ENCODE results near the gene SLIT3.

The SLIT3 gene

DNA sequence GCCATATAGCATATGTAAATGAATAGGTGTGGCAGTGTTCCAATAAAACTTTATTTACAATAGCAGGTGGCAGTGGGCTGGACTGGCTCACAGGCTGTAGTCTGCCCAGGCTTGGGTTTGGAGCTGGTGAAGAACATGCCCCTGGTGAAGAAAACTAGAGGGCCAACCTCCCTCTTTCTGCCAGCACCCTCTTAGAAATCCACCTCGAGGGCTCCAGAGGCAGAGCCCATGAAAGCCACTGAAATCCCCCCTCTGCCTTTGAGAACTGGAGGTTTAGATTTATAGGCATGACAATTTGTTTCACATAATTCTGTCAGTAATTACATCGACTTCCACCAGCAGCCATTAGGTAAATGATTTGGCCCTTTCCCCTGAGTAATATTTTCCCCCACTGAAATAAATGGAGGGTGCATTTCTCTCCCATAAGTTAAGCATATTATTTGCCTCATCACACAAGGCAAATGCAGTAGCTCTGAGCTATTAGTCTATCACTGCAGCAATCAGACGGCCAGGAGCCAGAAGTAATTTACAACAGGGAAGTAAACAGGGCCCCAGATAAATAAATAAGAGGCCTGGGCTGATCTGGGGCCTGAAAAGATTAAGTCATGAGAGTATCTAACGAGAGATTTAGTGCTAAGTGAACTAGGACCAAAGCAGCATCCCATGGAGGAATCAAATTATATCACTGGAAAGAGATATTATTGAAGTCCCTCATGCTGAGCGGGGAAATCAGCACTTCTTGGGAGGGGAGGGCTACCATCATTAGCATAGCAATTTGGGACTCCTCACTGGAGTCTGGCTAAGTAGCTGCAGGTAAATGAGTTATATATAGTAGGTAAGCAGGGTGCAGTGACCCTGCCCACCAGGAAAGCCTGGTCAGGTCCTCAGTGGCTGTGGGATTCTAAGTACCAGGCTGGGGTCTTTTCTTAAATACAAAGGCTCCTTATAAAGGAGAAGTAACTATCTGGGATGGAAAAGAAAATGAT, 123.9 kb downstream of the SLIT3 start:
- DNase-seq (ENCODE audit: low read depth, low spot score), result no peak

DNA sequence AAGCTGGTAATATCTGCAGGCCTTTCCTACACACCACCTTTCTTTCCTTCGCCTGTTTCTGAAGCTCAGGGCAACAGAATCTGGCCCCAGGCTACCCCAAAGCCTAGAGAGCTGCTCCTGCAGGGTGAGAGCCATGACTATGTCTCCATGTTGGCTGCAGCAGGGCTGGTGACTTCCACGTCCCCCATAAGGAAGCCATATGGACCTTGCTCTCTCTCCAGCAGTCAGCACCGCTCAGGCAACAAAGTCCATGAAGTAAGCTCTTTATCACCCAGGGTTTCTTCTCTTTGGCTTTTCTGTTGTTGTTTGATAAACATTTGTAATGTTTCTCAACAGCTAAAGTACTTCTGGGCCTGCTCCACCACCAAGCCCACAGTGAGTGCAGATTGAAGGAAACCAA, 125.2 kb downstream of the SLIT3 start:
- DNase-seq (ENCODE audit: low read depth, low spot score), result no peak

DNA sequence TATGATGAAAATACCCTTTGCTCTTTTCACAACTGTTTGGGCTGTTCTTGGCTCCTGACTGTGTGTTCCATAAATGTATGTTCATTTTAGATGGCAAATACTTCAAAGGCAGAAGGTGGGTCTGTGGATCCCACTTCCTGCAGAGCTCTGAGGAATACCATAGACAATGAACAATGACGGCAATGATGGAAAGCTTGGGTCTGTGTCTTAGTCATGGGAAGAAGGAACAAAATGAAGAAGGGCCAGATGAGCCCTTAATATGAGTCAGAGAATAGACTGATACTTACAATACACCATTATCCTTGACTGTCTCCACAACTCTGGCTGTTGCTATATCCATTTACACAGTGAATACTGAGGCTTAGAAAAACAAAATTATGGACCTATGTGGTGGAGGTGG, 126.0 kb downstream of the SLIT3 start:
- DNase-seq (ENCODE audit: low read depth, low spot score), result no peak

DNA sequence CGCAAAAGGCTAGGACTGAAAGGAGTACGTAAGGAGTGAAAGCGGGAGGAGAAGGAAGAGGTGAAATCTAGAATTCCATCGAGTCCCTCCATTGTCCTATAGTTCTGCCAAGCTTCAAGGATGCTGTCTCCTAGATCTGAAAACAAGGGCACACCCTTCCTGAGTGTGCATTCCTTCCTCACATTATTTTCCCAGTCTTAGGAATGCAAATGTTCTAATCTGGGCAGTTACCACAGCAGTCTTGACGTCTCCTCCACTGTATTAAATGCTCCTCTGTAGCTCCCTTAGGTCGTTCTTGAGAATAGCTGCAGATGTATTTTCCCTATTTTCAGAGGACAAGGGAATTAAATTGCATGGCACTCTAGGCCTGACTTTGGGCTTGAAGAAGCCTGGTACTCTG, 127.6 kb downstream of the SLIT3 start:
- no peak for DNase-seq (ENCODE audit: low read depth, low spot score)

DNA sequence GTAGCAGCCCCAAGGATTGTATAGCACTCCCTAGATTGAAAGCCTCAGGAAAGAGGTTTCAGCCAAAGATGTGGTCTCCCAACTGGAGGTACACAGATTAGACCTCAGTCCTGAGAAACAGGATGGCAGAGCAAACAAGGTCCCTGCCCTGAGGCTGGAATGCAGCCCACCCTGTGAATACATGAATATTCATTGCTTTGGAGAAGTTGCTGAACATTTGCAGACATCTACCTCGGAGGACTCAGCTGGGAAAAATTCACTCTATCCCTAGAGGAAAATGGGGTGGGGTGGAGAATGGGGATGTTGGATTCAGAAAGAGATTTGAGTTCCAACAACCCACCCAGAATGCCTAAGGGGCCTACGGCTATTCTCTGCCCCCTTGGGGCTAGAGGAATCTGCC, 129.4 kb downstream of the SLIT3 start:
- no peak for DNase-seq (ENCODE audit: low read depth, low spot score)

DNA sequence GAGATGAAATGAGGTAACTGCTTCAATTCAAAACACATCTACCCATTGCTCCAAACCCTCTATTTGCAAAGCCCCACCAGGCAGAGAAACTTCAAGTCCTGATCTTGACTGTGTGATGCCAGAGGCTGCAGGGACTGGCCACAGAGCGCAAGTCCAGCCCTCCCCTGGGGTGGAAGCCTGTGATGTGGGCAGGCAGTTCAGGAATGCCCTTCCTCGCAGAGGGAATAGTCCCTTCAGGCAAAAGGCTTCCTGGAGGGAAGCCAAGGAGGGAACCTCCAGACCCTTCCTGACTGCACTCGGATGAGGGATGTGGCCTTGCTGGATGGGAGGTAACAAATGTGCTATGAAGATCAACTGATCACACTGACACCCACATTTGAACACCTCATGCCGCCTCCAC, 131.2 kb downstream of the SLIT3 start:
- DNase-seq (ENCODE audit: low read depth, low spot score), result no peak

DNA sequence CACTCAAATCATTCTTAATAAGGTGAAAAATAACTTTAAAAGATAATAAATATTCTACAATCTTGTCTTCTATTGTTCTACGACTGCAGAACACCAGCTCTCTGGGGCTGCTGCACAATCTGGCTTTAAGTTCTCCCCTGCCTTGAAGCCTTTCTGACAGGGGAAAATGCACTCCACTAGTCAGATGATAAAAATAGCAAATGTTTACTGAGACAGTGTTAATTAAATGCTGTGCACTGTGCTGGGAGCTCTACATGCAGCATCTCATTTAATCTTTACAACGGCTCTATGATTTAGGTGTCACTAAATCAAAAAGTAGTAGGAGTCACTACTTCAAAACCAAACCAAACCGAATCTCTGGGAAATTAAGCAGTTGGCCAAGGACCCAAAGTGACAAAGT, 132.7 kb downstream of the SLIT3 start:
- DNase-seq (ENCODE audit: low read depth, low spot score), result no peak

DNA sequence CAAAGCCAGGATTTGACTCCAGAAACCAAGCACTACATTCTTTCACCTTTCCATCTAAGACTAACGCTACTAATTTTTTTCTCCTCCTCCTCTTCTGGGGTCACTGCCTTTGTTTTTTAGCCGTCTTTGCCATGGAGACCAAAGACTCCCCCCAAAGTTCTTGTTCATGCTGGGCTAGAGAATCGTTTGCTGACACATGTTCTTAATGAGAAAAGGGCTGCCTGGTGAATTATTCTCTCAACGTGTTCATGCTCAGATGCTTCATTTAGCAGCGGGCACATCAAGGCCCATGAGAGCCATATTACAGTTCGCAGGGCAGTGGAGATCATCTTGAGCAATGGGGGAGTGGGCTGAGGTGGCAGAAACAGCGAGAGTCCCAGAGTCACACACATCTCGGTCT, 134.9 kb downstream of the SLIT3 start:
- DNase-seq (ENCODE audit: low read depth, low spot score), result no peak

DNA sequence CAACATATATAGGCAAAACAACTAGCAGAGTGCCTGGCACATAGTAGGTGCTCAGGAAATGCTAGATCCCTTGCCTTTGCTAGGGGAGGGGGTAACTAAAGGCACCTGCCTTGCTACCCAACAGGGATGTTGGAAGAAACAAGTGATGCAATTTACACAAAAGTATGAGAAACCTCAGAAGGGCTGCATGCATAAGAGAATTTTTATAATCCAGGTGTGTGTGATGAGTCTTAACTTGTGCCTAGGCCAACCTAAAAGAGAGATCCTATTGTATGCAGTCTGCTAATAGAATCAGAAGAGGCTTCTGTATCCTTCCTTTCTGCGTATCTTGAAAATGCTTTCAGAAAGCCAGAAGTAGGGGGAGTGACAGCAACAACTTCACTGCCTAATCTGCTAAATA, 135.9 kb downstream of the SLIT3 start:
- DNase-seq (ENCODE audit: low read depth, low spot score), result no peak

DNA sequence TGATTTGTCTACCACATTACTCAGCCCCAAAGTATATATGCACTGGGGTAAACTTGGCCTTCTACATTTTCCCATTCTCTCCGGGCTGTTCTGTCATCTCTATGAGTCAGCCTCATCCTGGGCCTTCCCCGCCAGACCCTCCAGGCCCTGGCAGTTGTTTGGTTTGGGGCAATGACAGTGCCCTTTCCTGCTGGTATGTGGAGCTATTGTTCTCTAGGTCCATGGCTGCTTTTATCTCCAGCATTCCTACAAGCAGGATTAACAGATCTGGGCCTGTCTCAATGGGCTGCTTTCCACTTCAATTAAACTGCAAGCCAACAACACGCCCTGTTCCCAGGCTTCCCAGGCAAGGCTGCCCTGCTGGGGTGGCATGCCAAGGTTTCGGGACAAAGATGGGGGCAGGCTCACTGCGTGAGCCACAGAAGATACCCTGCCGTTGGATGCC, 136.4 kb downstream of the SLIT3 start:
- no peak for DNase-seq (ENCODE audit: low read depth, low spot score)

DNA sequence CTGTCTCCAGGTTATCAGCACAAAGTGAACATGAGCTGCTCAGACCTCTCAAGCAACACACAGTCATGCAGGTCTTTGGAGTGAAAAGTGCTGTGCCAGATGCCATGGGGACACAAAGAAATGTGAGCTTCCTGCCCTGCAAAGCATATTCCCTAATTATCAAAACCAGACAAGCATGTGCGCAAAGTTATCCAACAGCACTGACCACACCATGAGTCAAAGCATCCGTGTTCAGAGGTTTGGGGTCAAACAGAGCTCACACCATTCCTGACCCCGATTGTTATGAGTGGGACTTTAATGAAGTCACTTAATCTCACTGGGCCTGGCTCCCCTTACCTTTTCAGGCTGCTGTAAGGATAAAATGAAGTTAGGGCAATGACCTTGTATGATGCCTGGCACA, 138.5 kb downstream of the SLIT3 start:
- DNase-seq (ENCODE audit: low read depth, low spot score), result no peak

DNA sequence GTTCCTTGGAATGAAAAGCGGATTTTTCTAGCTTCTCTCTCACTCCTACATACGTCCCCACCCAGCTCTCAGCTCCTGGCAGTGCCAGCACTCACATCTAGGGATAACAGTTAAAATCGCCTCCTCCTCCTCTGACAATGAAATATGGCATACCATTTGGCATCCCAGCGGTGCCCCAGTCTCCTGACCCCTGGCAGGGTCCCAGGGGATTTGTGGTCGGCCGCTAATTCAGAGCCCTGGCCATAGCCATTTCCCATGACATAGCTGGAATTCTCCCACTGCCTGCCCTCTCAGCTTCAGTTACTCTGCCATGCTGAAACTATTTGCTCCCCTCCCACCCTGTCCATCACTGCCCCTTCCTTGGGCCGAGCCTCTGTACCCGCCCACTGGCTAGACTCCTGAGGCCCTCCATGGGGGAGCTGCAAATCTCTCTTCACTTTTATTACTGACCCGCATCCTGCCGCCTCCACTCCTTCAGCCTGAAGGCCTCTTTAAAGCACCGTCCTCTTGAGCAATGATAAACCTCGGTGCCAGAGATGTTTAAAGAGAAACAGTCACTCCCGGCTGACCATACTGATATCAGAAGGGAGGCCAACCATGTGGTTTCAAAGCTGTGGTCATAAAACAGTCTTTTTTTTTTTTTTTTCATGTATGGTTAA, 139.8 kb downstream of the SLIT3 start:
- no peak for DNase-seq (ENCODE audit: low read depth, low spot score)

DNA sequence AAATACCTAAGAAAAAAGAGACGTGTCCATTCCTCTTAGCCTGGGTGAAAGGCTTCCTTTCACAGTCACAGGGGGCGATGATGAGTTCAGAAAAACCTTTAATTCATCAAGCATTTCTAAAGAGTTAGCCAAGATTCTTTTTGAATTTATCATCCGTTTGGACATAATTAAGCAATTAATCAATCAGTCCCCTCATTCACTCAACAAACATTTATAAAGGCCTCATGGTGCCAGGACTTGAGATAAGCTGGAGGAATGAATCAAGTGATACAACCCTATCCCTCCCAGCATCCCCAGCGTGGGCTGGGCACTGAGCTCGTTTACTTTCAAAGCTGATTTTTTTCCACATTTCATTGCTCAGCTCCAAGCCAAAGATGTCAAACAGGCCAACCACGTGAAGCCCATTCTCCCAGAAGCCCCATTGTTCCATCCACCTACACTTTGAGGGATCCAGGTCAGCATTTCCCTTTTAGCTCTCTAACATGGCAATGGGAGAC, 140.5 kb downstream of the SLIT3 start:
- no peak for DNase-seq (ENCODE audit: low read depth, low spot score)

DNA sequence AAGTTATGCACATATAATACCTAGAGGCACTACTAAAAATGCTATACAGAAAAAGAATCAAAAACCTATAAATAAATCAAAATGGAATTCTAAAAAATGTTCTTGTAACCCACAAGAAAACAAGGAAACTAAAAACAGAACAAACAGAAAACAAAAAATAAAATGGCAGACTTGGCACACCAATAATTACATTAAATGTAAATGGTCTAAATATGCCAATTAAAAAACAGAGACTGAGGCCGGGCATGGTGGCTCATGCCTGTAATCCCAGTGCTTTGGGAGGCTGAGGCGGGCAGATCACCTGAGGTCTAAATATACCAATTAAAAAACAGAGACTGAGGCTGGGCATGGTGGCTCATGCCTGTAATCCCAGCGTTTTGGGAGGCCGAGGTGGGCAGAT, 142.2 kb downstream of the SLIT3 start:
- no peak for DNase-seq (ENCODE audit: low read depth, low spot score)

DNA sequence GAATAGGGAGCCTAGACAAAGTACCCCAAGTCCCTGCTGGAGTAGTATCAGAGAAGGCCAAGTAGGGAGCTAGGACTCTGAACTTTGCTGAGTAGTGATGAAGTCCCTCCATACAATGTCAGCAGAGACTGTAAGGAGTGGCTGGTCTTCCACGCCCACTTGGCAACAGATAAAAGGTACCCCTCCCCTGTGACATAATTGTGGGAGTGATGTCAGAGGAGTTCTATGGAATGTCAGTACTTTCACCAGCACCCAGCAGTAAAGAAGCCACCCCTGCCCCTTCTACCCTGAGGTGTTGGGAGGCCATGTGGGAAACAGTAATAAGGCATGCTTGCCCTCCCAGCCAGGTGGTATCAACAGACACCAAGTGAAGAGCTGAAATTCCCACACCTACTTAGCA, 143.9 kb downstream of the SLIT3 start:
- DNase-seq (ENCODE audit: low read depth, low spot score), result no peak

DNA sequence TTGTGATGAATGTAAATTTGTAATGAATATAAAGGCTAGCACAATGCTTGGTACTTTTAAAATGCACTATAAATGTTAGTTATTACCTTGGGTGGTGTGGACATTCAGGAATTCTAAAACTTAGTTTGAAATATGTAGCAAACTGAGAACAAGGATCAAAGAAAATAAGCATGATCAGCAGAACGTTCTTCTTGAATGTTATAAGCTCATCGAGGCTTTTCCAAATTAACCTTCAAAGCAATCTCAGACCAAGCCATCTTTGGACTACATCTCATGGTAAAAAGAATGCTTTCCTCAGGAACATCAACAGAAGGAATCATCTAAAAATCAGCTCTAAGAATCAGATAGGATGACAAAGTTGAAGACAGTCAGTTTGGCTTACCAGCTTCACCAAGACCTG, 146.3 kb downstream of the SLIT3 start:
- DNase-seq (ENCODE audit: low read depth, low spot score), result no peak

DNA sequence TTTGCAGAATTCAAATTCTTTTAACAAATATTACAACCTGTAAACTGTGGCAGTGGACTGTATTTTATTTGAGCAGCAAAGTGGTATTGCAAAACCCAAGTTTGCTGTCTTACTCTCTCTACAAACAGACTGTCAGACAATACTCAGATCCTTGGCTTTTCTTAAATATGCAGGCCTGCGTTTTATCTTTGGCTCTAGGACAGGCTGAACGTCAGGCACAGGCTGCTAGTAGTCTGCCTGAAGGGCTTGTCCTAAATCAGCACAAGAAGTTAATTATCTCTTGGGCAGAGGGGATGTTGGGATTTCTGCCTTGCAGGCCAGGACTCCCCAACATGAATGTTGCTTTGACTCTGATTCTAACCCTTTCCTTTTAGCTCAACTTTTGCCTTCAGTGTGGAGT, 147.5 kb downstream of the SLIT3 start:
- no peak for DNase-seq (ENCODE audit: low read depth, low spot score)

DNA sequence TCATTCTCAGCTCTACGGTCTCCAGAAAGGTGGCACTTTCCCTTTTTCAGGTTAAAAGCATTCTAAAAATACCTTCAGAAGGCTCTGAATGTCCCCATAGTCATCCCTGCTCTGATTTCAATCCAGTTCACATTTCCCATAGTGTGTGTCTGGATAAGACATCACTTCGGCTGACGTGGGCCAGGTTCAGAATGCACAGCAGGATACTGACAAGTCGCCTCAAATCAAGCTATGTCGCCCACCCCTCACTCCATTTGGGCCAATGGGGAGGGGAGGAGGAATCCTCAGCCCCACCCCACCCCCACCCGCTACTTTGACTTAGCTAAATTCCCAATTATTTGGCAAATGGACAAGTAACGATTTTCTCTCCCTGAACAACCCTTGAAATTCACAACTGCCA, 148.0 kb downstream of the SLIT3 start:
- no peak for DNase-seq (ENCODE audit: low read depth, low spot score)

DNA sequence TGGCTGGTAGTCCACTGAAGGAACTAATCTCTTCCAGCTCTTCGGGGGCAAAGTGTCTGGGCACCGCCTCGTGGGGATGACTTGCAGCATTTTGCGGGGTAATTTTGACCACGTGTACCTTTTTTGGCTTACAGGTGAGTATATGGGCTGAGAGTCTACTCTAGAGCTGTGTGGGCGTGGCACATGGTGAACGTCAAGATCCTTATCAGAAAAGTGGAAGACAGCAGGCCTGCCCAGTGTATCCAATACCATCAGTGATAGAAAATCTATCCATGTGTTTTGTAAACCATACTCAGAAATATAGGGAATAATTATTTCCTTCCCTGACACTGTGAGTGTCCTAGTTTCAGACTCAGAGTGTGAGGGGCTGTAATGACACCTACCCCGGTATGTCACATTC, 148.5 kb downstream of the SLIT3 start:
- DNase-seq (ENCODE audit: low read depth, low spot score), result no peak

DNA sequence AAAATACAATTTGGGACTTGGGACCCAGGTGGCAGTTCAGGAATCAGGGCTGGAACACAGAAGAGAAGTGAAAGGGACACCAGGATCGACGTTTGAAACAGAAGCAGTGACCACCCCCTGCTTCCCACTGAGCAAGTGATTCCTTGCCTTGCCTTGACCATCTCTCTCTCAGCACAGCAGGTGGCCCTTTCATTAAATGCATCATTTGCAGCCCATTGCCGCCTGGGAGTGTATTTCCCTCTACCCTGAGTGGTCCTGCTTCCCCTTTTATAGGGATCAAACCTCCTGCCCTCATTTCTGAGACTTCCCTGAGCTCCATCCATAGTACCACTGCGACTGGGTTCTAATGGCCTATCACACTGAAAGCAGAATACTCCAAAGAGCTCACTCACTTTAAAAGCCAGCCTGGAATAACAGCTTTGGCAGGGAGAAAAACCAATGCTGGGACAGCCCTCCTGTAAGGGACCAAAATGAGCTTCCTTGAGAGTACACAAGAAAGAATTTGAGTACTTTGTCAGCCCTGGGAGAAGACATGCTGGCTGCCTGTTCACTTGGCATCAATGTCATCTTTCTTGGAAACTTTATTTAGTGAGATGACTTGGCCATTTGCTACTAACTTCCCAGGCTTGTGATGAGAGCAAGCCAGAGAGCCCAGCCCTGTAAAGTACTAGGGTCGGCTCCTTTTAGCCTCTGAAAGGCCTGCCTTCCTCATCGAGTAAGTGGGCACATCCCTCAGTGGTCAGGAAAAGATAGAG, 149.7 kb downstream of the SLIT3 start:
- no peak for DNase-seq (ENCODE audit: low read depth, low spot score)

DNA sequence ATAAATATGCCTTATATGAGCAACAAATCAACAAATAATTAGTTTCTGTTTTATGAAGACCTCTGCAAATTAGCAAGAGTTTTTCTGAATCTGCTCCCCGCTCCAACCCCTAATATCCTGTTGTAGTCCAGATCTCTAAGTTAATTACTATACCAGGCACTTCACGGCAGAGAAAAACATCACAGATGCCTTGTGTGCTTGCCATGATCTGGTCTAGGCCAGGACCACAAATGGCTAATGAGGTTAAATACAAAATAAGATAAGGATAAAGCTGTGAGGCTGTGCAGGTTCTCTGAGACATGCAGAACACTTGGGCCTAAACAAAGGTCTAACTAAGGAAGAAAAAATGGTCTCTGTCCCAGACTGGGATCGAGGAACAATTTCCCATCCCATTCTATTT, 150.8 kb downstream of the SLIT3 start:
- DNase-seq (ENCODE audit: low read depth, low spot score), result no peak

DNA sequence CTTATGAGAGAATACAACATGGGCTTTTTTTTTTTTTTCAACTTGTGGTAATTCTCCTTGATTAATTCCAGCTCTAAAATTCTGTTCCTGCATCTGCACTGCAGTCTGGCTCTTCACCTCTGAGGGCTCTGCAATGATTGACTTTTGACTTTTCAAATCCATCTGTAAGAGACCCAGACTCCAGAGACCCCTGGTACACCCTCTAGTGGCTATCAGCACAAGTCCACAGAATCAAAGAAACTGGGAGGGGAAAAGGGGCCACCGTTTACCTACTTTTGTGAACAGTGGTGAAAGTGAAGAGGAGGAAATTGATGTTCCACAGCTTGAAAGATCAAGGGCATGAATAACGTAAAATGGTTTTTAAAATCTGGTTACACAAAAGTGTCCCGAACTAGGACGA, 151.6 kb downstream of the SLIT3 start:
- no peak for DNase-seq (ENCODE audit: low read depth, low spot score)

All from activated CD4-positive, CD25-positive, alpha-beta regulatory T cell treated with anti-CD3 and anti-CD28 coated beads, Interleukin-2, amount 50 U/mL, for 16 hours (primary cell).